CD4-positive, alpha-beta T cell treated with Interleukin-10 for 1 hour (primary cell): ENCODE measurements around the gene IMP3.

Experiments used
- DNase-seq: peaks from one replicate; pipeline ENCODE4 v3.0.0-alpha.2; 2020

IMP3 gene

DNA sequence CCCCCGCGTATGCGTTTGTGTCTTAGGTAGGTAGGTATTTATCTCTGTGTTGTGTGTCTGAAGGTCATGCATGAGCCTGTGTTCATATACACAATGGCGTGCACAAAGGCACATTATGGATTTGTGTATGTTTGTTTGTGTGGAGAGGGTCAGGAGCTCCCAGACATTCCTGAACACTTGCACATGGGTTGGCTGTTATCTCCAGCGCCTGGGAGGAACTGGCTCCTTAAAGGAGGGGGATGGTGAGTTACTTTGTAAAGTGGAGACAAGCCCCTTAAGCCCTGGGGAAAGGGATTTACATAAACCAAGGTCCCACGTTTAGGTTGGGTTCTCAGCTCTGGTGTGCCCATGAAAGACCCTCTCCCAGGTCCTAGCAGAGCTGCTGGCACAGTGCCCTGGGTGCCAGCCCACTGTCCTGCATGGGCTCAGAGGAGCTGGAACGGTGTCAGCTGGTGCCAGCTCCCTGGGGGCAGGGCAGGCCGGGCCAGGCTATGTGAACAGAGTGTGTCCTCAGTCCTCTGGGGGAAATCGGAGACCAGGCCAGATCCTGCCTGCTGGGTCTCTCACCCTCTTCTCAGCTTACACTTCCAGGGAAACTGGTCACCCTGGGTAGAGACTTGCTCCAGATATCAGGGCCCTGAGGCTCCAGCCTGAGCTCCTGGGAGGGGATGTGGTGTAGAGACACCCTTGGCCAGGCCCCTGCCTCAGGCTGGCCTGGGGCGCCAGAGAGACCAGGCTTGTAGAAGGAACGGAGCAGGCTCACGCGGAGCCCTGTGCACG lies 32.8 kb upstream of the IMP3 start:
- no peak for DNase-seq

DNA sequence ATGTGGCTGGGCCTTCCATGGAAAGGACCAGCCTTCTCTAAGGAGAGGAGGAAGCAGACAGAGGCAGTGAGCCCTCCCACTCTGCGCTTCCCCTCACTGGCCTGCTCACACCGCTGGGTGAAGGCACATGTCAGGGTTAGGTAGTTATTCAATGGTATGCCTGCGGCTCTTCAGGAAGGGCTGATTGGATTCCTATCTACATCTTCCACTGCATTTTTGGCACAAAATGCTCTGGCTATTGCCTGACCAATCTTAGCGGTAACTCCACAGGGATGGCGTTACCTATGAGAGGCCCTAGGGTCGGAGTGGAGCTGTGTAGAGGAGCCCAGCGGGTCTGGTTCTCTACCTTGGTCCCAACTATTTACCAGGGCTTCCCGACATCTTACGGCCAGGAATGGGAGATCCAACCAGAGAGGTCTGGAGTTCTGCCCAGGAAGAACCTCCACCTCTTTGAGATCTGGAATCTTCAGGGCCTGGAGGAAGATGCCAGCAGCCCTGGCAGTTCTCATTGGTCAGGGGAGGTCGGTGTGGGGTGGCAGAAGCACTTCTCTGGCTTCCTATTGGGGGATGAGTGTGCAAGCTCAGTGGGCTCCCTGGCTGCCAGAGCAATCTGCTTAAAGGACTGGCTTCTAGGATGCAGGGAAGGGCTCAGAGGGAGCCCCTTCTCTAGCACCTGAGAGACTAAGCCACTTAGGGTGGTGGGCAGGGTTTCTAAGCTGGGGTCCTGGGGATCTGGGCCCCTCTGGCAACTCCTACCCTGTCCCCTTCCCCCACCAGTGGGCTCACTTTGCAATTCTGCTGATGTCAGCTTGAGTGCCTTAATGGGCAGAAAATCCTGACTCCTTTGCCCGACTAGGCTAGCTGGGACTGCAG lies 31.9 kb upstream of the IMP3 start:
- DNase-seq: no peak

DNA sequence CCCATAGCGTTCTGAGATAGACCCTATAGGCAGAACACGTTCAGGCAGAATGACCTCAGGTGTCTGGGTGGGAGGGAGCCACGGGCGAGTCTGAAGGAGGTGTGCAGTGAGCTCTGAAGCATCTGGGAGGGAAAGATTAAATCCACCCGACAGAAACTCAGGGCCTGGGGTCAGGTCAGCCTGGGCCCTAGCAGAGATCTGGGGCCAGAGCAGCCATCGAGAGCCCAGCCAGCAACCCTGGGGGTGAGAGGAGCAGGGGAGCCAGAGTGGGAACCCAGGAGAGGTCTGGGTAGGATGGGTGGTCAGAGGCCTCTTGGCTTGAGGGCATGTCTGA lies 29.8 kb upstream of the IMP3 start:
- DNase-seq: no peak

DNA sequence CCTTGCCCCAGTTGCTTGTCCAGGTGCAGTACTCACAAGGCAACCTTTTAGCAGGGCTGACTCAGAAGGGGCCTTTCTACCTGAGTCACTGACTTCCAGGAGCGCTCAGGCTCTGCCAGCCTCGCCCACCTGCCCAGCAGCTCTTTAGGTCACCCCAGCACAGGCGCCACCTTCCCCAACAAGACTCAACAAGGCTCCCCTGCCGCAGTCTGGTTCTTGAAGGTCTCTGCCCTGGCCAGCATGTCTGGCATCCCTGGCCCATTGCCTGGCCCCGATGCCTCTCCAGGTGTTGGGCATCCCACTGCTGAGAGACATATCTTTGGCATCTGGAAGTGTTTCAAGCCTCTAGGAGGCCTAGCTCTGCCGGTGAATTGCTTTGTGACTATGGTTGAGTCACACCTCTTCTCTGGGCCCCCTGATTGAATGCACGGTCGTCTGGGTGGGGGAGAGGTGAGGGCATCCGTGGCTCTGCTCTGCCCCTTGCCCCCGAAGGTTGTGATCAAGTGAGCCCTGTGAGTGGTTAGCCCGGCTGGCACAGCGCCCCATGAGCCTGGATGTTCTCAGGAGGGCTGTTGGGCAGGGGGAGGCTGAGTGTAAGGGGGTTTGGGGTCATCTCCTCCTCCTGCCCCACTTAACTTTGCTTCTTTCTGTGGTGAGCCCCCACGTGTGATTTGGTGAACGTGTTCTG lies 29.3 kb upstream of the IMP3 start:
- DNase-seq: no peak

DNA sequence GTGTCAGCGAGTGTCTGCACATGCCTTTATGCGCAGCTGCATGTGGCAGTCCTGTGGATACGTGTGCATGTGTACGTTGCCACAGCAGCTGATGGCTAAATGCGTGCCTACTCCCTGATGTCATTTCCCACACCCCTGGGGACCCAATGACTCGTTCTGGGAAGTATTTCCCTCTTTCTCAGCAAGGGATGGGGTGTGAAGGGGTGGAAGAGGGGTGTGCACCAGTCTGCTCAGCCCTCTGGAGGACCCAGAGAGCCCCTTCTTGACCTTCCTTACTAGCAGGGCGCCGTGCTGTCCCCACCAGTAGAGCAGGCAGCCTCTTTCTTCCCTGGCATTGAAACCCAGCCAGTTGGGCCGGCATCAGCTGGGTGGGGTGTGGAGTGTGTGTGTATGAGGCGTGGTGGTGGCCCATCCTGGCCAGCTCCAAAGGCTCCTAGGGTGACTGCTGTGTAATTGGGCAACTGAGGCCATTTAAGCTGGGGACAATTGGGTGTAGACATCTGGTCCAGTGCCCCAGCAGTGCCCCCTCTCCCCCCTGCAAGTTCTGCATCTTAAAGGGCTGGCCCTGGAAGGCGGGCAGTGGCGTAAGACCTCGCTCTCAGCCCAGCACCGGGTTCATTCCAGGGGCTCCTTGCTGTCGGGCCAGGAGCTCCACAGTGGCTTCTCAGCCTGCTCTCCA lies 26.9 kb upstream of the IMP3 start:
- DNase-seq: no peak

DNA sequence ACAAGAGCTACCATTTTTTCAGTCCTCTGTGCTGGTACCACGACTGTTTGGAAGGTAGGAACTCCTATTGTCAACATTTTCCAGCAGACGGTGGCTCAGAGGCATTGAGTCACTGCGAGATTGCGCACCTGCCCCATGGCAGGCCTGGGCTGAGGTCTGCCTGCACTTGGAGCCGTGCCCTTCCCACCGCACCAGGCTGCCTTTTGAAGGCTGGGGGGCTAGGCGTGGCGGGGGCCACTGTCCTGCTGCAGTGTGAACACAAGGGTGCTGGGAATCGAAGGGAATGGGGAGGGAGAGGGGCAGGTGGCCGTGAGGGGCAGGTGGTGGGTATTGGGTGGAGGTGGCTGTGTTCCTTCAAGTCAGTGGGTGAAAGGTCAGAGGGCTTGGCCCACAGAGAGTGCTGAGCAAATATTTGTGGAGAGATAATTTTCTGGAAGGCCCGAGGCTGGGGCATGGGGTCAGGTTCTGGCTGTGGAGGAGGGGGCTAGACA lies 24.0 kb upstream of the IMP3 start:
- no peak for DNase-seq

DNA sequence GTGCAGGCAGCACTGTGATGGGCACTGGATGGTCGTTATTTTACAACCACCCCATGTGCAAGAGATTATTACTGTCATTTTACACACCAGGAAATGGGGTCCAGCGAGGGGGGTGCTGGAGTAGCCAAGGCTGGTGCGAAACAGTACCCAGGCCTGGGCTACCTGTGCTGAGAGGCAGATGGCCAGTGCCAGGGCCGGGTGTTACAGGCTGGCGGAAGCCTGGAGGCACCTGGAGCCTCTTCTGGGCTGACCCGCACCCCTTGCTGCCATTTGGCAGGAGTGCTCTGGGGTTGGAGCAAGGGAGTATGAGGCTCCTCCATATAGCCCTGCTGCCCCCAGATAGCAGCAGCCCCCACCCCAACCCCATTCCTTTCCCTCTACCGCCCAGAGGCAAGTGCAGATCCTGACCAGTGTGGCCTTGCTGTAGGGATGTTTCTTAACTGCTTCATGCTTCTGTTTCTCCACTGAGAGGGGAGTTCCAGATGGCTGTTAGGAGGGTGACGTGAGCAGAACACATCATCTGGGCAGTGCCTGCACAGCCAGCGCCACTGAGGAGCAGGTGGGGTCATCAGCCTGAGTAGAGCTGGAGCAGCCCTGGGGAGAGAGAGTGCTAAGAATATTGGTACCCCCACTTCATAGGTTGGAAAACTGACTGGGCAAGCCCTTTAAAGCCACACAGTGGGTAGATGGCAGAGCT lies 22.9 kb upstream of the IMP3 start:
- no peak for DNase-seq

DNA sequence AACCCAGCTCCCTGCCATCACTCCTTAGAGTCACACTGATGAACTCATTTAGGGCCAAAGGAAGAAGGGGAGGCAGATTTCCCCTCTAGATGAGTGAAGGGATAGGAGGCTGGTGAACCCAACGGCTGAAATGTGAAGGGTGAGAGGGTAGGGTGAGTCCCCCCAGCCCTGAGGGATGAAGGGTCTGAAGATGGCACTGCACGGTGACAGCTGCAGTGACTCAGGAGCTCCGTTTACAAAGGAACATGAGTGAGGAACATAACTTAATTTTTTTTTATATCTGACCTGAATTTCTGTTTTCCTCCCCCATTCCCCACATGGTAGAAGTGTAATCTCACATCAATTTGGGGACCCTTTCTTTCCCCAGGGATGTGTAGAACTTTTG lies 21.7 kb upstream of the IMP3 start:
- DNase-seq: no peak

DNA sequence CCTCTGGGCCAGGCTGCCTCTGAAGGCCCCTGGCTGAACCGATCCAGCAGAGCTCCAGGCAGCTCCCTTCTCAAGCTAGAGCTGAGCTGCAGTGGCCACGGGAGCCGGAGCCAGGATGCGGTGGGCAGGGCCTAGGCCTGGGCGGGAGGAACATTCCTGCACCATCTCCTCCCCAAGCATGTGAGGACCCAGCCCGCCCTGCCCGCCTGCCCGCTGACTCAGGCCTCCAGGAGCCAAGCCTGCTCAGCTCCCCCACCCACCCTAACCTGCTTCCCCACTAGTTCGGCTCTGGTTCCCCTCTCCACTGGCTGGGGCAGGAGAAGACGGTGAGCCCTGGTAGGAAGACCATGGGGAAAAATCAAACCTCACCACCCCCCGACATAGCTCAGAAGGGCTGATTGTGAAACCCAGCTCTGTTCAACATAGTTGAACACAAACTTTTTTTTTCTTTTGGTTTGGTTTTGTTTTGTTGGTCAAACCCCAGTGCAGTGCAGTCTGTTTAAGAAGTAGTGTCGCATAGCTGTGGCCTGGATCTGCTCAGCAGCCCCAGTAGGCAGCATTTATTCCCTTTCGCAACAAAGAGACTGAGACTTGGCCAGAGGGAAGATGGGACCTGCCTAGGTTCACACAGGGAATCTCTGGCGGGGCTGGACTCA lies 21.2 kb upstream of the IMP3 start:
- DNase-seq: no peak

DNA sequence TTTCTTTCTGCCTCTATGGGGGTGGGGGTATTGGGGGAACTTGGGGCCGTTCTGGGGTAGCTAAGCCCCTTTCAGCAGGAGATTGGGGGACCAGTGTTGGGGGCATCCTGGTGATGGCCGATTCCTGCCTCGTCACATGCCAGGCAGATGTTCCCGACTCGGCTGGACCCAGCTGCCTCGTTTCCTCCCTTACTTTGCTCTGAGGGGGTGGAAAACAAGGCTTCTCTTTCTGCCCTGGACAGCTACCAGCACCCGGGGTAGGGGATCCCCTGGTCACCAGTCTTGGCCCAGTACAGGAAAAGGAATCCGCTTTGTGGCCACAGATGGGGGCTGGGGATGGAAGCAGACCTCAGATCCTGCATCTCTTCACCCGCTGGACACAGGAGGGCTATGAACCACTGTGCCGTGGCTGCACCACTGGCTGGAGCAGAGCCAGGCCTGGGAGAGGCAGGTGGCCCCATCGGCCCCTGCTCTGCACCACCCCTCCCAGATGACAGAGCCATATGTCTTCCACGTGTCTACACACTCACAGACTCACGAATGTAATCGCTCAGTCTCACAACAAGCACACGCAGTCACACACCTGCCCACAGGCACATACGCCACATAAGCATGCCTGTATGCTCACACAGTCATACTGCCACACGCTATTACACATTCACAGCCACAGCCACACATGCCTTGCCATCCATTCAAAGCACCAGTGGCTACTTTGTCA lies 20.1 kb upstream of the IMP3 start:
- no peak for DNase-seq

DNA sequence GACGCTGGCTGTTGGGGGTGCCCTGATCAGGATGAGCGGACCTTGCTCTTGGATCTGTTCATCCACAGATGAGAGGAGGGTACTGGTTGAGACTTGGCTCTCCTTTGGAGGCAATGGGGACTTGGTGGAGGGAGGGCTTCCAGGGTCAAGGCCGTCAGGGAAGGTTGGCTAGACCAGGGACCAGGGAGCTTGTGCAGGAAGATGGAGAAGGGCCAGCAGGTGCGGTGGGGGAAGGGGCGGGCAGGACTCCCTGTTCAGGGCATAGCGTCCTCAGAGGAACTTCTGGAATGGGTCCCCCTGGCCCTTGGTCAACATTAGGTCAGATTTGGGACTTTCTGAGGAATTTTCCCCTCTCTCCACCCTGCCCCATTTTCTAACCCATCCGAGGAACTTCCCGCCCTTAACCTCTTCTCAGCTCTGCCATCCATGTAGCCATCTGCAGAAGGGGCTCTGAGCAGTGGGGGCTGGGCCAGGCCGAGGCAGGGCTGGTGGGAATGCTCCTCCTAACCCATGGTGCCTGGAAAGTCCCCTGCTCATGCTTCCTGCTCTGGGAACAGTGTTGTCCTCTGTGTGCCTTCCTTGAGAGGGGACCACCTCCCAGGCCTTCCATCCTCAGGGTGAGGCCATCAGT lies 19.2 kb upstream of the IMP3 start:
- DNase-seq: no peak

DNA sequence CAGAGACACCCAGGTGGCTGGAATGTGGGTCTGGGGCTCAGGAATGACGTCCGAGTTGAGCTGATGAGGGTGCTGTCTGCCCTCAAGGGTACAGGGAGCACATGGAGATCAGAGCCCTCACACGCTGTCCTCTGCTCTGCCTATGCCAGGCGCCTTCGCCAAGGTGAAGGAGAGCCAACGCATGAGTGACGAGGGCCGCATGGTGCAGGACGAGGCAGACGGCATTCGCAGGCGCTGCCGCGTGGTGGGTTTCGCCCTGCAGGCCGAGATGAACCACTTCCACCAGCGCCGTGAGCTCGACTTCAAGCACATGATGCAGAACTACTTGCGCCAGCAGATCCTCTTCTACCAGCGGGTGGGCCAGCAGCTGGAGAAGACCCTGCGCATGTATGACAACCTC lies 16.8 kb upstream of the IMP3 start:
- DNase-seq: no peak

DNA sequence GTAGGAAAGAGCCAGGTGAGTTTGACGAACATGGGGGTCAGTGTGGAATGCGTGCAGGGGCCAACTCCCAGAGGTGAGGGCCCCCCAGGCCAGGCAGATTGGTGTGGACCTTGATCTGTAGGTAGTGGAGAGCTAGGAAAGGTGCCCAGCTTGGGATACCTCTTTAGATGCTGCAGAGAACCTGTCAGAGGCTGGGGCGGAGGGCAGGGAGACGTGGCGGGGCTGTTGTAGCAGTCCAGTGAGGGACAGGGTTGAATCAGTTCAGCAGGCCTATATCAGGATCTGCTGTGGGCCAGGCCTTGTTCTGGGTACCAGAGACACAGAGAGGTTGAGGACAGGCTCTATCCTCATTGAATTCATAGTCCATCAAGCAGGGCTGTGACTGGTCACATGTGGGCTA lies 16.3 kb upstream of the IMP3 start:
- no peak for DNase-seq

DNA sequence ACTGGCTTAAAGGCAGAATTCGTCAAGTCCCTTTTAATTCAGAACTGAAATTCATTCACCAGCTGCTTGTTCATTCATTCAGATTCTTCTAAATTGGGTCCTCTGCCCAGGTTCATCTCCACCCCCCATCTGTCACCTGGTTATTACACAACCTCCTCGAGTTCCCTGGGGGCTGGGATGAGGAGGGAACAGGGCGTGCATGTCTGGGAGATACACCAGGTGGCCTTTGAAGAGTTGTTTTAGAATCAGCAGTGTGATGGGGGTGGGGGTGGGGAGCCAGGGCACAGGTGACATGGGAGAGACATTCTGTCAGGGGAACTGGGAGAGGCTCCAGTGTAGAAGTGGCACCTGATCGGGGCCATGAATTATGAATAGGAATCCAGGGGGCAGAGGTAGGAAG lies 15.9 kb upstream of the IMP3 start:
- no peak for DNase-seq

DNA sequence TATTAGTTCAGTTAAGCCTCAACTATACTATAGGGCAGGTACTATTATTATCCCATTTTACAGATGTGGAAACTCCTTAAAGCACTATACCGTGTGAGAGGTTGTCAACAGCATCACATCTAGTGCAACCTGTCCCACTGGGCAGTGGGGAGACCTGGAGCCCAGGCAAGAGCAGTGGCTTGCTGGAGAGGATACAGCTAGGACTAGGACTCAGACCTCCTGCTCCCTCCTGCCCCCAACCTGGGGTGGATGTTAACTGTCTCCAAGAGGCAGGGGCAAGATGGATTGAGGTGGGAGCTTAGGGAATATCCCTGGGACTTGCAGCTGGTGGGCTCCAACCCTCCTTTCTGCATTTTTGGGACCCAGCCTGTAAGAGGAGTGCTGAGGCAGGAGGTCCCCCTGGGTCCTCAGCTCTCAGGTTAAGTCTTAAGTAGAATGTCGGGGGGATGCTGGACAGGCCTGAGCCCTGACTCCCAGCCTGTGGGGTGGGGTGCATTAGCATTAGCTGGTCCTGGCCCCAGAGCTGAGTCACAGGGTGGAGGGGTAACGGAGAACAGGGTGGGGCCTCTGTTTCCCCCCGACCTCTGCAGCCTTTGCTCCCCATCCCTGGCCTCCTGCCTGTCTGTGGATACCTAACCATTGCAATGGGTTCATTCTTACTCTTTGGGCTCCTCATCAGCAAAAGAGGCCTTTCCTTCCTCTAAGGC lies 14.3 kb upstream of the IMP3 start:
- DNase-seq: no peak

DNA sequence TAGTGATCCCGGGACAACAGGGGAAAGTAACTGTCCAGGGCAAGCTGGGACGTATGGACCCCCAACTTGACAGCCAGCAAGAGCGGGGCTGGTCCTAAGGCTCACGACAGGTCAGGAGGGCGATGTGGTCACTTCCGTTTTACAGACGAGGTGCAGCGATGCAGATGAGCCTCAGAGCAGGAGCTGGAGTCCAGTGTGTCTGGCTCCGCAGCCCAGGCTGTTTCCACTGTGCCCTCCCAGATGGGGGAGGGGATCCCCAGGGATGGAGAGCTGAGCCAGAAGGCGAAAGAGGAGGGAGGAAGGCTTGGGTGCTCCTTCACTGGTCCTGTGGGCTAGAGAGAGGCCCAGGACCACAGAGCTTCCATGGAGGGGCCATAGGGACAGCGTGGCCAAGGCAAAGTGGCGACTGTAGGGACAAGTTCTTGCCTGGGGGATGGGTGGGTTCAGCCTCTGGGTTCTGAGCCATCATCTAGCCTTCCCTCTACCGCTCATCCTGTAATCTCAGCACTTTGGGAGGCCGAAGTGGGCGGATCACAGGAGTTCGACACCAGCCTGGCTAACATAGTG lies 13.4 kb upstream of the IMP3 start:
- DNase-seq: no peak

DNA sequence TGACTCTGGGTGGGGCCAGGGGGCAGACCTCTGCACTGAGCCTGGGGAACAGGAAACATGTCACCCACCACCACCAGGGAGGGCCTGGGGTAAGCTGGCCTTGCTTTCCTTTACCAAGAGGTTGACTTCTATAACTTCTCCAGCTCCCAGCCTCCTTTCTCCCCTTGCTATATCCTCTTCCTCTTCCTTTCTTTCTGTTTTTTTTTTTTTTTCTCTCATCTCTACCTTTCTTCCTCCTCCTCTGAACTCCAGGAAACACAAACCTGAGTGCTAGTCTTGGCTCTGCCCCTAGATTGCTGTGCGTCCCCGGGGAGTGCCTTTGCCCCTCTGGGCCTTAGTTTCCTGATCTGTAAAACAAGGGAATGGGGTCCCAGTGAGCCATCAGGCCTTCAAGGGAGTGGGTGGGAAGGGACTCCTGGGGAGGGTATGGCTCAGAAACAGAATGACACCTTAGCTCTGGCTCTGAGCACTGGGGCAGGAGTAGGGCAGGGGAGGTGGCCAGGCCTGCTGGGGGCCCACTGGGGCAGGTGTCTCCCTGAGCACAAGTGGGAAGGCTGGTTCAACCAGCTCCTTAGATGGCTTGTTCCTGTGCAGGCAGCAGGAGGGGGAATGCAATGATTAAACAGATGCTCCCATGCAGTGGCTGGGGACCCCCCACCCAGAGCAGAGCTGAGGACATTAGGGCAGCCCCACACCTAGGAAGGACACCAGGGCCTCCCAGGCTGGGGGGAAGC lies 12.0 kb upstream of the IMP3 start:
- no peak for DNase-seq

DNA sequence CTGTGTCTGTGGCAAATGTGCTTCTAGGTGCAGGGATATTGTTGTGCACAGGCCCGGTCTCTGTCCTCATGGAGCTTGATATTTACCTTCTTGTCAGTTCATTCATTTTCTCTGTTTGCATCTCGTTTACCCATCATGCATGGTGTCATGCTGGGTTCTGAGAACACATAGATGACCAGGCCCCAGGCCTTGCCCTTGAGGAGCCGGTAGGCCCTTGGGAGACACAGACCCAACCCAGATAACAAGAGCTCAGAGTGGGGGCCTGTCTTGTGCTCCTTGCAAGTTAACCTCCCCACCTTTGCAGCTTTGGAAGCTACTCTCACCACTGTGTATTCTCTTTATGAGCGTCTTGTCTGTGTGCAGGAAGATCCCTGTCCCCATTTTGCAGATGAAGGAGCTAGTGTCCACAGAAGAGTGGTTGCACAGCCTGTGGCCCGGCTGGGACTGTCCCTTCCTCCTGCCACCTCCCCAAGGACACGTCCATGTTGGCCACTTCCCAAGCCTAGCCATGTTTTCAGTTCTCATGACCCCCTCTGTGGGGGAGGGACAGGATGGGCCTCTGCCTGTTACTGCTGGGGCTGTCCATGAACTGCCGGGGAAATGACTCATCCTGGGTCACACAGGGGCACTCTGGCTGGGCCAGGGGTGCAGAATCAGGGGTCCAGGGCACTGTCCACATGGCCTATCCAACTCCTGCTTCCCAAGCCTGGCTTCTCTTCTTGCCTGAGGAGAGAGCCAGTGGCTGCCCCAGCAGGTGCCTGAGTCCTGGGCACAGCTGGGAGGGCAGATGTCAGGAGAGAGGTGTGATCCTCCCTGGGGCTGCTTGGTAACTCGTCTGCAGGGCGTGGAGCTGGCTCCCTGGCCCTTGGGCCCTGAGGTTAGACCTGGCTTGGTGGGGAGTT lies 11.1 kb upstream of the IMP3 start:
- DNase-seq: no peak
